NCI-H187 treated with DMSO at 0.1 percent for 48 hours (cell line): Measurements from ENCODE around the gene TSKS.
A peak's percentile ranks its signal among the peaks of the same experiment; 100 is the strongest.
"Not testable (repeated sequence)": the region's sequence is repeated elsewhere in the genome, so short reads cannot be mapped to it uniquely, and the experiment has no call there.

Experiments used
- DNase-seq: peaks from one replicate; lab custom pipeline; 2025; lab: John Stamatoyannopoulos, UW

TSKS gene

DNA sequence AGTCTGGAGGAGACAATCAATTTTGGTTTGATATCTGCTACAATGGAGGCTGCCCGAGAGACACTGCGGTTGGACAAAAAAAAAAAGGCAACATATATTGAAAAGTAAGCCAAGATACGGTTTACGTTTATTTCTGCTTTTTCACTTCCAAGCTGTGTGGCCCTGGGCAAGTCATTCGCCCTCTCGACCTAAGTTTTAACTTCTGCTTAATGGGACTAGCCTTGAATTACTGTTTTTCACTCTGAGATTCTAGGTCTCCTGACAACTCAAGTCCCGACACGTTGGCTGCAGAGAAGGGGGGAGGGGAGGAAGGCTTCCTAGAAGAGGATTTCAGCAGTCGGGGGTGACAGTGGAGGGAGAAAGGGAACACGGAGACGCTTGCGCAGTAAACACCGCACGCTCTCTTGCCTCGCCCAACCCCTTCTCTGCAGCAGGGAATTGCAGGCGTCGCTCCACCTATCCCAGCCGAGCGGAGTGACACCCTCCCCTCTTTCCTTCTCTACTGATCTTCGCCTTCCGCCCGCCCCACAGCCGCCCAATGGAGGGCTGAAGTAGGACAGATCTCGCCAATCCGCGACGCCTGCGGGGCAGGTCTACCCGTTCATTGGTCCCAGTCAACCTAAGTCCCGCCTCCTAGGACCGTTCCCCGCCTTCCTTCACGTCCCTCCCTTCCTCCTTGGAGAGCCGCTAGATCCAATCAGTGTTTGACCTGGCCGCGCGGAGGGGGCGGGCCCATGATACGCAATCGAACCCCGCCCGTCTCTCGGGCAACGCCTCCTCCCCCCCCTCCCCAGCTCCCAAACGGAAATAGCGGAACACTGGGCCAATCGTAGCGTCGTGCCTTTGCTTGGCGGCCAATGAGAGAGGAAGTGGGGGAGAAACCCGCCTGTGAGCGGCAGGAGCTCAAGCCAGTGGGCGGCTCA, 3.2 kb upstream of the TSKS start:
- peak; percentile 100 for DNase-seq

DNA sequence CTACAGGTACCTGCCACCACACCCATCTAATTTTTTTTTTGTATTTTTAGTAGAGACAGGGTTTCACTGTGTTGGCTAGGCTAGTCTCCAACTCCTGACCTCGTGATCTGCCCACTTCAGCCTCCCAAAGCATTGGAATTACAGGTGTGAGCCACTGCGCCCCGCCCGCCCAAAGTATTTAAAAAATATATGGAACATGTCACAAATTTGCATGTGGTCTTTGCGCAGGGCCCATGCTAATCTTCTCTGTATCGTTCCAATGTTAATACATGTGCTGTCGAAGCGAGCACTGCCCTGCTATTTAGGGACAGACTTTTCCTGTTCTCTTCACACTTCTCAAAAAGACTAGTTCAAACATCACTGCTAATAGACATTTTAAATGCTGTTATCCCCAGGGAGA, 1.2 kb upstream of the TSKS start:
- DNase-seq, result no peak

DNA sequence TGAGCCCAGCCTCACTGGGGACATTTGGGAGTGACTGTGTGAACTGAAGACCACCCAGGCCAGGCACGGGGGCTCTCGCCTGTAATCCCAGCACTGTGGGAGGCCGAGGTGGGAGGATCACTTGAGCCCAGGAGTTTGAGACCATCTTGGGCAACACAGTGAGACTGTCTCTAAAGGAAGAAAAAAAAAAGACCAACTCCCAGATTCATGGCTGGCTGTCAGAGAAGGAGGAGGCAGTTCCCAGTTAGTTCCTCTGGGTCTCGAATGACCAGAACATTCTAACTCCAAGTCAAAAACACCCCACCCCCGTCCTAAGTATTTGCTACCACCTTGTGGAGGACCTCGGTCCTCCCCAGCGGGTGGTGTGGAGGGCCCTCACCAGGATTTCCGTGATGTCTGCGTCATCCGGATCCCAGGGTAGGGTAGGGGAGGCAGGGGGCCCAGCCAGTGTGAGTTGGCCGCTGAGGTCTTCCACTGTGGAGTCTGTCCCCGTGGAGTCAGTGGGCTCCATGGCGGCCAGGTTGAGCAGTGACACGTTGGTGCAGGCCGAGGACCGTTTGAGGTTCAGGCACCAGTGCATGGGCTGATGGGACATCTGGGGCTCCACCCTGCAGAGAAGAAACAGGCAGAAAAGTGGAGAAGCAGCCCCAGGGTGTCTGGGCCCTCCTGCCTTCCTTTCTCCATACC, 1.3 kb downstream of the TSKS start:
- no peak for DNase-seq

DNA sequence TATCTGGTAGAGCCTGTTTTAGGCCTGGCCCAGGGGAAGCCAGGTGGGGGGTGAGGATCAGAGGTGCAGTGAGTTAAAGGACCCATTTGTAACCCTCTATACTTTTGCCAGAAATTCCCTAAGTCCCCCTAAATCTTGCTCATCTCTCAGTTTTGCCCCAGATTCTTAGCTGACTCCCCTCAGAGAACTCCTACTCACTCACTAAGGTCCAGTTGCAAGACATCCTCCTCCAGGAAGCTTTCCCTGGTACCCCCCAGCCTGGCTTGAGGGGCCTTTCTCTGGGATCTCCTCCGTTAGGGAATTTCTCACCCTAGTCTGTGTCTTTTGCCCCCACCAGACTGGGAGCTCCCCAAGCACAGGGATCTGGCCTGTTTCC, 1.9 kb downstream of the TSKS start:
- DNase-seq, result no peak

DNA sequence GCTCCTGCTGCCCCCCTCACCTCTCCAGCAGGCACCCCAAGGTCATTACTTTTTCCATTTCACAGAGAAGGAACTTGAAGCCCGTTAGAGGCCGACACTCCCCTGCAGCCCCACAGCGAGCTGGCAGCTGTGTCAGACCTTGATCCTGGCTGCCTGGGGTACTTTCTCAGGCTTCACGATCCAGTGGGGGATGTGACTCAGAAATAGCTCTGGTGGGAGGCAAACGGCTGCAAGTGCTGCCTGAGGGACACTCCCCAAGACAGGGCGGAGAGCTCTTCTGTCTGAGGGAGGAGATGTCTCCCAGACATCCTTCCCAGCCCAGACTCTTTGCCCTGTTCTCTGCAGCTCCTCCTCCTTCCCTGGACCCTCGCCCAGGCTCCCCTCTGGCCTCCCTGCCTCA, 4.8 kb downstream of the TSKS start:
- DNase-seq, result no peak

DNA sequence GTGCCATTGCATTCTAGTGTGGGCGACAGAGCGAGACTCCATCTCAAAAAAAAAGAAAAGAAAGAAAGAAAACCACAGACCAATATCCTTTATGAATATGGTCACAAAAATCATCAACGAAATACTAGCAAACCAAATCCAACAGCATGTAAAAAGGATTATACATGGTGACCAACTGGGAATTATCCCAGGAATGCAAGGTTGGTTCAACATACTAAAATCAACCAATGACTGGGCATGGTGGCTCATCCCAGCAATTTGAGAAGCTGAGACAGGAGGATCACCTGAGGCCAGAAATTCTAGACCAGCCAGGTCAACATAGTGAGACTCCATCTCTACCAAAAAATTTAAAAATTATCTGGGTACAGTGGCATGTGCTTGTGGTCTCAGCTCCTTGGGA, 7.2 kb downstream of the TSKS start:
- DNase-seq, result no peak

DNA sequence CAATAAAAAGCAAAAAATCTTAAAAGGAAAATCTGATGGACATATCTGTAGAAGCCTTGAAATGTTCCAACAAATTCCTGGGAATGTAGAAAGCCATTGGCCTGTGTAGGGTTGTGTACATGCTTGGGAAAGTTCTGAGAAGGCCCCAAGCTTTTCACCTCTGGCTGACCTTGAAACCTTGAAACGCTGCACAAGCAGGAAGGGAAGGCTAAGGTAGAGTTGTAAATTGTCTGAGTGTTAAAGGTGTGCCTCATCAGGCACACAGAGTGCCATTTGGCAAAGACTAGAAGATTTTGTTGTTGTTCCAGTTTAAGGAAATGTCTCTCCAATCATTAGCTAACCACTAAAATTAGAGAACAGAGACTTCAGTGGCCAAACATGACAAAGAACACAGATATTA, 10.4 kb downstream of the TSKS start:
- DNase-seq, result no peak

DNA sequence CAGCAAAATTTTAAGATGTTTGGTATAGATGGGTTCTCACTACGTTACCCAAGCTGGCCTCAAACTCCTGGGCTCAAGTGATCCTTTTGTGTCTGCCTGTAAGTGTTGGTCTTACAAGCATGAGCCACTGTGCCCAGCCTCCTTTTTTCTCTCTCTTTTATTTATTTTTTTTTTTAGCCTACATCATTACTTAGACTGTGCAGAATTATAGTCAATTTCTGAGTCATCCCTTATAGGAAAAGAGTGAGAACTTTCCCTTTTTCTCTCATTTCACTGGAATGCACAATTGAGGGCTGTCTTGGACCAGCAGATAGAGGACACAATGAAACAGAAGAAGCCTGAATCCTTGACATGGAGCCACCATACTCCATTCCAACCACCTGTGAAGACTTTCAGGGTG, 13.3 kb downstream of the TSKS start:
- DNase-seq, result no peak

DNA sequence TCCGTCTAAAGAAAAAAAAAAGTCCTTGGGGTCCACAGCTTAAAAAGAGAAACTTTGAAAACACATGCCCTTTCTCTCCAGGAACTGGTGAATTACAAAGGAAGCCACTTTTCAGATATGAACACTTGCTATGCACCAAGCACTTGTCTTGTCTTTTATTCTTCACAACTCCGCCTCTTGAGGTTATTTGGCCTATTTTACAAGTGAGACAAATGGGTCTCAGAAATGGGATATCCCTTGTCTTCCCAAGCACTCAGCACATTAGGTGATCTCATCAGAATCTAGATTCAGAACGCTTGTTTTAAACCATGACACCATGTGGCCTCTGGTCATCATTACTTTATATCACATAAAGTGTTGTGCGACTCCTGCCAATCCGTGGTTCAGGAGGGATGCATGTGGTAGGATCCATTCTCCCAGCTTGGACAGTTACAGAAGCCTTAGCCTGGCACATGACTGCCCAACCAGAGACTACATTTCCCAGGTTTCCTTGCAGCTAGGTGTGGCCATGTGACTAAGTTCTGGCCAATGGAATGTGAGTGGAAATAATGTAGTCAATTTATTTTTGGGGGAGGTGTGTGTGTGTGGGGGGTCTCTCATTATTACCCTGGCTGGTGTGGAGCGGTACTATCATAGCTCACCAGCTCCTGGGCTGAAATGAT, 13.9 kb downstream of the TSKS start:
- DNase-seq, result no peak

DNA sequence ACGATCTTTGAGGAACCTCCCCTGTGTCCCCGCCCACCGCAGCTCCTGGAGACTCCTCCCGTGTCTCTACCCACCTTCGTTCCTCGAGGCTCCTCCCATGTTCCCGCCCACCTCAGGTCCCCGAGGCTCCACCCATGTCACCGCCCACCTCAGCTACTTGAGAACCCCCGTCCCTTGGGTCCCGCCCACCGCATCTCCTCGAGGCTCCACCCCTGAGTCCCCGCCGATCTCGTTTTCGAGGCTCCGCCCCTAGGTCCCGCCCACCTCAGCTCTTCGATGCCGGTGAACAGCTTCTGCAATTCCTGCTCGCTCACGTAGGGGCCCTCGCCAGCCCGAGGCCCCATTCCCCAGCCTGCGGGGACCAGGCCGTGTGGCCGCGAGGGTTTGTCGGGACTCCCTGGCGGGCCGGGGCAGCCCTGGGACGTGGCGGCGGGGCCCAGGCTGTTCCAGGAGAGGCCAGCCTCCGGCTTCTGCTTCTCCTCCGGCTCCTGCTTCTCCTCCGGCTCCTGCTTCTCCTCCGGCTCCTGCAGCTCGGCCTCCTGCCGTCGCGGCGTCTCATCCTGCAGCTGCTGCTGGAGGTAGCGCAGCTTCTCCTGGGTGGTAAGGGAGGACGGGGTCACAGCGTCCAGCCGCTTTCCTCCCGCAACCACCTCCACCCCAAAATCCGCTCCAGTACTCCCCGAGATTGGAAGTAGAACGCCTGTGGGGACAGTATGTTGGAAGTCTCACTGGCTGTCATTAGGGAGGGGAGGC, 16.7 kb downstream of the TSKS start:
- no peak for DNase-seq

DNA sequence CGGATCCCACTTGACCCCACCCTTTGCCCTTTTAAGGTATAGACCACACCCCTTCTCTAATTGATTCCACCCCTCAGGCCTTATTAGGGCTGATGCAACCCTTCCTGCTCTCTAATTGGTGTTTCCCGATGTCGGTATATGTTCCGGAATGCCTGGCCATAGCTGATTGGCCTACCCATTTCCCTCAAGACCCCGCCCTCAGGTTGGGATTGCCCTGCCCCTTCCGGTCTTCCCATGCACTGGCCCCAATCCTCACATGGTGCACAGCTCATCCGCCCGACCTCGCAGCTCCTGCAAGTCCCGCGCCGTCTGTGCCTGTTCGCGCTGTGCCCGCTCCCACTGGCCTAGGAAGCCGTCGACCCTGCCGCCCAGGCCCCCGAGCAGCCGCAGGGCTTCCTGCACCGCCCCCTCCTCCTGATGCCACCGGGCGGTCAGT, 18.1 kb downstream of the TSKS start:
- no peak for DNase-seq

DNA sequence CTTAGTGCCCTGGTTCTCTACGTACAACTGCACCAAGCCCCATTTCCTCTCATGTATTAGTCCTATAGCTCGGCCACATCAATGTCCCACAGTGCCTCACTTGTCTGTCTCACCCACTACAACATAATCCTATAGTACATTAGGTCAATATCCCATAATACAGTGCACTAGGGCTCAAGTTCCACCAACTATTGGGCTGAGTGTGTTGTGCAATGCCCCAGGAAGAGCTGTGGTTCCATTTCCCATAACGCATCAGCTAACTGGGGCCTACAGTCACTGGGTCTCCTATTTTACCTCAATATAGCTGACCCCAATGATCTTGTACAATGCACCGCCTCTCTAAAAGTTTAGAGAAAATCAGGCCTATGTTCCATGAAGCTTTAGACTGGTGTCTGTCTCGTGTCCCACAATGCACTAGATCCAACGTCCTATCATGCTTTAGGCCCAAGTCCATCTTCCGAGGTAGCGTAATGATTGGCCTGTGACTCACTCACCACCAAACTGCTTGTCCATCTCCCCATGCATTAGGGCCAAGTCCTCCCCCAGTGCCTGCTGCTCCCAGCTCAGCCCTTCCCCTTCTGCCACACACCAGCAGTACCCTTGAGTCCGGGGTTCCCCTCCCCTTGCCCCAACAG, 21.8 kb downstream of the TSKS start:
- DNase-seq, result no peak

DNA sequence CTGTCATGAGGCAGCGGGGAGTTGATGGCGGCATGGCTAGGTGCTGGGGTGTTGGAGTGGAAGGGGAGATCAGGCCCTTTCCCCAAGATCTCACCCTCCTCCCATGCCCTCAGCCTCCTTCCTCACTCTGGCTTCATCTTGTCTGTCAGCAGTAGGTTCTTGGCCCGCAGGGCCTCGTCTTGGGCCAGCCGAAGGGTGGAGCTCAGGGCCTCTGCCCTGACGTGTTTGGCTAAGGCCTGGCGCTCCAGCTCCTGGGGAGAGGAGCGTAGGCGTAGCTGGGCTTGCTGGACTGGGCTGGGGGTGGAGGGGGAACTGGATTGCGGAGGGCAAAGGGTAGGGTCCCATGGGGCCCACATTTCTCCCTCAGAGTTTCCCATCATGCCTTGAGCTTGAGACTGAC, 23.2 kb downstream of the TSKS start:
- DNase-seq, result no peak

DNA sequence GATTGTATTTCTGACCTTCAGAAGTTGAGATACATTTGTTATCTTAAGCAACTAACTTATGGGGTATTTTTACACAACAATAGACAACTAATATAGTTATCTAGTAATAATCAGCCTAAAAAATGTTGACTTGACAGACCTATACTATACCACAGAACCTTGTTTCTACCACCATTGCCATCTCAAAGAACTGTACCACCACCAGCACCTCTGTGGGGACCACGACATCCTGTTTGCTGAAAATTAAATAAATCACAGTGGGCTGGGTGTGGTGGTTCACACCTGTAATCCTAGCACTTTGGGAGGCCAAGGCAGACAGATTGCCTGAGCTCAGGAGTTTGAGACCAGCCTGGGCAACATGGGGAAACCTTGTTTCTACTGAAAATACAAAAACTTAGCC, 24.0 kb downstream of the TSKS start:
- no peak for DNase-seq

DNA sequence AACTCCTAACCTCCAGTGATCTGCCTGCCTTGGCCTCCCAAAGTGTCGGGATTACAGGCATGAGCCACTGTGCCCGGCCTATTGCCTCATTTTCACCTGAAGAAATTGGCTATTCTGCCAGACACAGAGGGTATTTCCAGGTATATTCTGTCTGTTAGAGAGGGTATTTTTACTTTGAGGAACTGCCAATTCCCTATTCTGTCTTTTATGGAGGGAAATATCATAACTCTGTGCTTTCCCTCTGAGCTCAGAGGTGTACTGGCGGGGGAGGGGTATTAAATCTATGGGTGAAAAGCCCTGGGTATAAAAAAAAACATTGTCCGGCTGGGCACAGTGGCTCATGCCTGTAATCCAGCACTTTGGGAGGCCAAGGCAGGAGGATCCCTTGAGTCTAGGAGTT, 24.8 kb downstream of the TSKS start:
- DNase-seq, result no peak

DNA sequence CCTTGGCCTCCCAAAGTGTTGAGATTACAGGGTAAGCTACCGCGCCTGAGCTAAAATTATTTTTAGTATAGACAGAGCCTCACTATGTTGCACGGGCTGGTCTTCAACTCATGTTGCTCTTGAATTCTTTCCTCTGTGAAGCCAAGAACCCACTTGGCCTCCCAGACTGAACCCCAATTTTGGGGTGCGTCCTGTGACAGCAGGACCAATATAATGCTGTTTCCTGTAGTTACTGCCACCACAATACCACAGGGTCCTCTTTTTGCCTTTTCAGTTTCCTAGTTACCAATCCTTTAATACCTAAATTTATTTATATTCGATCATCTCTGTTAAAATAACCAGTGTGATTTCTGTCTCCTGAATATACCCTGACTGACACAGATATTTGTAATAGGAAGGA, 32.9 kb downstream of the TSKS start:
- DNase-seq, result no peak

DNA sequence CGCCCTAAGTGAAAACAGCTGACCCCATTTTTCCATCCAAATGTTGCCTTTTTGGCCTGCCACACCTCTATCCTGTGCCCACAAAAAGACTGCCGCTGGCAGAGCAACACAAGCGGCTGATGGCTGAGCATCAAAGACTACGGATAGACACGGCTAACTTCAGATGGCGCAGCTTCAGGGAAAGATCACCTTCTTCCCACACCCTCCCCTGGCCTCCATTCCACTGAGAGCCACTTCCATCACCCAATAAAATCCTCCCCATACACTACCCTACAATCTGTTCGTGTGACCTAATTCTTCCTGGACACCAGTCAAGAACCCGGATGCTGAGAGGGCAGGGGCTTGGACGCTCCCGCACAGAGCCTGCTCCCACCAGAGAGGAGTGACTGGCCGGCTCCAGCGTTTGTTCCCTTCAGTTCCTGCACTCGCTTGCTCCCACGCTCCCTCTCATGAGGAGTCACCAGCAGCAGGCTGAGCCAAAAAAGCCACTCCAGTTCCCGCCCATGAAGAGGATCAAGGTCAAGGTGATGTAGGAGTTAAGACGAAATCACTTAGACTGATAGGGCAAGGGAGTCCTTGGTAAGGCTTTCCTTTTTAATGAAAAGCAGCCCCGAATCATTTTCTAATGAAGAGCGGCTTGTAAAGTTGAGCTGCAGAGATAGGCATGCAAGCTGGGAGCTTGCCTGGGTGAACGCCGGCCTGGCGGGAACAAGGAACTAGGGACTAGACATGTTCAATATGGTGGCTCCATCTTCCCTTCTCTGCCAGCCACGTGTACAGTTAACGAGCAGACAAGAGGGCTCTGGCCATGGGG, 35.7 kb downstream of the TSKS start:
- no peak for DNase-seq

DNA sequence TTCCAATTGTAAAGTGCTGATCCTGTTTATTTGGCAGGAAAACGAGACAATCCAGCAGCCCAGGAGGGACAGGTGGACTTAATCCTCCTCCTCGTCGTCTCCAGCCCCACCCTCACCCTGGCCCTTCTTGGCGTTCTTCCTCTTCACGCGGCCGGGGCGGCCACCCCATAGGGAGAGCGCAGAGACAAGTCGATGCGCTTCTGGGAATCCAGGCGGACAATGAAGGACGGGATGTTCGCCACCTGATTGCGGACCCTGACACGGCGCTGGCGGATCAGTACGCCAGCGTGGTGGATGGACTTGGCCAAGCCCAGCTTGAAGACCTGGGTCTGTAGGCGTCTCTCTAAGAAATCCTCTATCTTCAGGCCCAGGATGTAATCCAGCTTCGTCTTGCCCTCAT, 43.7 kb downstream of the TSKS start:
- DNase-seq, result not testable (repeated sequence)

DNA sequence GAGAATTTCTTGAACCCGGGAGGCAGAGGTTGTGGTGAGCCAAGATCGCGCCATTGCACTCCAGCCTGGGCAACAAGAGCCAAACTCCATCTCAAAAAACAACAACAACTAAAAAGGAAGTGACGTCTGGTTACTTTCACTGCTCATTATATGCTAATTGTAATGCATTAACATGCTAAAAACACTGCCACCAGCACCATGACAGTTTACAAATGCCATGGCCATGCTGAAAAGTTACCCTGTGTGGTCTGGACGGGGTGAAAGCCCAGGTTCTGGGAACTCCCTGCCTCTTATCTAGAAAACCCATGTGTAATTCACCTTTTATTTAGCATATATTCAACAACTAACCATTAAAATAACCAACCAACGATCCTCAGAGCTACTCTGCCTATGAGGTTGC, 44.1 kb downstream of the TSKS start:
- no peak for DNase-seq

DNA sequence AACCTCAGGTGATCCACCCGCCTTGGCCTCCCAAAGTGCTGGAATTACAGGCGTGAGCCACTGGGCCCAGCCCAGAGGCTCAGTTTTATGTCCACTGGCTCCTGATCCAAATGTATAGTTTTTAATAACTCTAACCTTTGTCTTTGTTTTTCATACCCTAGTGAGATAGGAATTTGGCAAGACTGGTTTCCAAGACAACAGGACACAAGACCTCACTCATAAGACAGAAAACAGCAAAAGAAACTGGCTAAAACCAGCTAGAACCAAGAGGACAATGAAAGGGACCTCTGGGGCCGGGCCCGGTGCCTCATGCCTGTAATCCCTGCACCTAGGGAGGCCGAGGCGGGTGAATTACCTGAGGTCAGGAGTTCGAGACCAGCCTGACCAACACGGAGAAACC, 44.6 kb downstream of the TSKS start:
- DNase-seq, result no peak

DNA sequence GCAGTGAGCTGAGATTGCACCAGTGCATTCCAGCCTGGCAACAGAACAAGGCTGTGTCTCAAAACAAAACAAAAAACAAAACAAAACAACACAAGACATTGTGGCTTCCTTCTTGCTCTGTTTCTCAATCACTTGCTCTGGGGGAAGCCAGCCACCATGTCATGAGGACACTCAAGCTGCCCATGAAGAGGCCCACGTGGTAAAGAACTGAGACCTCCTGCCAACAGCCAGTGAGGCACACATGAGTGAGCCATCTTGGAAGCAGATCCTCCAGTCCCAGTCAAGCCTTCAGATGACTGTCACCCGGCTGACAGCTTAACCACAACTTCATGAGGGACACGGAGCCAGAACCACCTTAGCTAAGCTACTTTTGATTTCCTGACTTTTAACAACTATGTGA, 47.0 kb downstream of the TSKS start:
- no peak for DNase-seq
